Measurements from ENCODE around the gene HS6ST1.
"Not testable (repeated sequence)": the region's sequence is repeated elsewhere in the genome, so short reads cannot be mapped to it uniquely, and the experiment has no call there.

HS6ST1 gene

GRCh38 chr2:128280901-128281321, 37.8 kb downstream of the HS6ST1 start:
- peak; percentile 15 for DNase-seq

GRCh38 chr2:128280158-128280871, 38.4 kb downstream of the HS6ST1 start:
- no peak for DNase-seq

- no peak for DNase-seq
These were observed 38.9 kb downstream of the HS6ST1 start for GRCh38 chr2:128279786-128280157.

- no peak for DNase-seq
These were observed 39.7 kb downstream of the HS6ST1 start for GRCh38 chr2:128279009-128279408.

DNA sequence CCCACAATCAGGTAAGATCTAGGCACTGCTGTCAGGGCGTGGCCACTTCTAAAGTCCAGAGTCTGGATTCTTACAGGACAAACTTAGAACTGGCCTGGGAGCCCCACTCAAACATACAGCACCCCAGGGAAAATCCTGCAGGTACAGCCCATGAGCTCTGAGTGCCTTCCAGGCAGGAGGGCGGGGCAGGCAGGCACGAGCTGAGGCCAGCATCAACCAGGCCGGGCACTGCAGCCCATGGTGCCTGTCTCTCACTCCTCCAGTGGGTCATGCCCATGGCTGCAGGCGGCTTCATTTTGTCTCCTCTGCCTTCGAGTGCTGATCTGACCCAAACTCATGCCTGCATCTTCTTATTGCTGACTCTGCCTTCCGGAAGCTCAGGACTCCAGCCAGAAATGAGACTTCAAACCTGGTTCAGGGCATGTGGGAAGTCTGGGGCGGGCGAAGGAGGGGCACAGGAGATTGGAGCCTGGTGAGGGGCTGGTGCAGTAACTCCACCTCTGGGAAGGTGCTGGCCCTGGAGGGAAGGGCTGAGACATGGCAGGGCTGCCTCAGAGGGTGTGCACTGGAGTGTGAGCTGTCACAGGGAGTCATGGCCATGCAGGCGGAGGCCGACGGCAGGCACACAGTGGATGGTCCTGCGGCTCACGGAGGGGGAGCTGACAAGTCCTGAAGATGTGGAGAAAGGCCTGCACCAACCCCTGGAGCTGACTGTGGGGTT, 40.5 kb downstream of the HS6ST1 start:
- no peak for DNase-seq

- no peak for DNase-seq
These were observed 41.6 kb downstream of the HS6ST1 start for GRCh38 chr2:128276878-128277675.

- DNase-seq: no peak
These were observed 43.1 kb downstream of the HS6ST1 start for GRCh38 chr2:128275498-128276045.

GRCh38 chr2:128274218-128274617, 44.5 kb downstream of the HS6ST1 start:
- DNase-seq: no peak

DNA sequence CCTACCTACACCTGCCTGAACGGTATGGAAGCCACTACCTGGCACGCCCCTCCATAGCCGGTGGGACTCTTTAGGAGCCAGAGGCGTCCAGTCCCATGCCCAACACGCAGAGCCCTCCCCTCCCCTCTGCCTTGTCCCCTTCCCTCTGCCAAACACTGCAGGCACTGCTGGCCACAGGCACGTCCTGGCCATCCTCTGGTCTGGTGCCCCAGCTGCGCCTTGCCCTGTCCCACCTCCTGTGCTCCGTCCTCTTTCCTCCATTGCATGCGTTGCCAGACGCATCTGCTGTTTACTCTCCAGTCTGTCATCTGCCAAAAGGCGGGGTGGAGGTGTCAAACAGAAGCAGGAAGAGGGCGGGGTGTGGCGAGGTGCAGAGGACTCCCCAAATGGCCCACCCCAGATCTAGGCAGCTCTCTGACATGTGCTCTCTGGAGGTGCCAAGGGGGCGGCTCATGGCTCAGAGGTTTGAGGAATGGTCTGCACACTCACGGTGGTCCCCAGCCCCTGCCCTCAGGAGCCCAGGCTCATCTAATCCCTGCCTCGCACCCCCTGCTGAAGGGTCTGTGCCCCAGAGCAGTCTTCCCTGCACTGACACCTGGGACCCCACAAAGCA, 45.1 kb downstream of the HS6ST1 start:
- no peak for DNase-seq

DNA sequence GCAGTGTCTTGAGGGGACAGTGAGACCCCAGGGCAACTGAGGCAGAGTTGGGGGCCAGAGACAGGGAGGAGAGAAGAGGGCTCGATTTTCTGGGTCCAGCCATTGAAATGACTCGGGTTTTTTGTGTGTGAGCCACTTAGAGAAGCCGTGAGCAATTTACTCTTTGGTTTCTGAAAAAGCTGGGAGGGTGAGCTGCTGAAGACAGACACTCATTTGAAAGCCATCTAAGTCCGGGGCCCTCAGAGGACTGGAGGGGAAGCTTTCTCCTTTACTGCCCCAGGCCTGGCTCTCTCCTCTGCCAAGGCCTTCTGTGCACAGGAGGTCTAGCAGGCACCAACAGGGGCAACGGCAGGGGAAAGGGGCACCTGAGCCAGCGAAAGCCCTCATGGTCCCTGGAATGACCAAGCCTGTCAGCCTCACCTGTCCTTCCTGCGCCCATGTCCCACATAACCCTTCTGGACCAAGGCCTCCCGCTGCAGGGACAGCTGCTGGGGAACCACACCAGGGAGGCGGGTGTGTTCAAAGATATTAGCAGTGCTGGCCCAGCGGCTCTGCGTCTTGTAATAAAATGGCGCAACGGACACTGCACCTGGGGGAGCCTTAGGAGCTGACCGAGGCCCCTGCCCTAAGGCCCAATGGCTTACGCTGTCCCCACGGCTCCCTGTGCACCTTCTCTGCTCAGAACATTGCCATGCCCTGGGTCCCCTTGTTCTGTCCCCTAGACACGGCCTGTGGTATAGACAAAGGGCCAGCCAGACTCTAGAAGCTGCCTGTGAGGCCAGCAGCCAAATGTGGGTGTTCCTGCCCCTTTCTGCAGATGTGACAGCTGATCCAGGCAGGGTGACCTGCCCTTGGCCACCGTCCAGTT, 45.8 kb downstream of the HS6ST1 start:
- DNase-seq: no peak

GRCh38 chr2:128271911-128272600, 46.6 kb downstream of the HS6ST1 start:
- no peak for DNase-seq

- no peak for DNase-seq
These were observed 47.1 kb downstream of the HS6ST1 start for GRCh38 chr2:128271597-128271910.

- DNase-seq: no peak
These were observed 47.7 kb downstream of the HS6ST1 start for GRCh38 chr2:128270672-128271596.

DNA sequence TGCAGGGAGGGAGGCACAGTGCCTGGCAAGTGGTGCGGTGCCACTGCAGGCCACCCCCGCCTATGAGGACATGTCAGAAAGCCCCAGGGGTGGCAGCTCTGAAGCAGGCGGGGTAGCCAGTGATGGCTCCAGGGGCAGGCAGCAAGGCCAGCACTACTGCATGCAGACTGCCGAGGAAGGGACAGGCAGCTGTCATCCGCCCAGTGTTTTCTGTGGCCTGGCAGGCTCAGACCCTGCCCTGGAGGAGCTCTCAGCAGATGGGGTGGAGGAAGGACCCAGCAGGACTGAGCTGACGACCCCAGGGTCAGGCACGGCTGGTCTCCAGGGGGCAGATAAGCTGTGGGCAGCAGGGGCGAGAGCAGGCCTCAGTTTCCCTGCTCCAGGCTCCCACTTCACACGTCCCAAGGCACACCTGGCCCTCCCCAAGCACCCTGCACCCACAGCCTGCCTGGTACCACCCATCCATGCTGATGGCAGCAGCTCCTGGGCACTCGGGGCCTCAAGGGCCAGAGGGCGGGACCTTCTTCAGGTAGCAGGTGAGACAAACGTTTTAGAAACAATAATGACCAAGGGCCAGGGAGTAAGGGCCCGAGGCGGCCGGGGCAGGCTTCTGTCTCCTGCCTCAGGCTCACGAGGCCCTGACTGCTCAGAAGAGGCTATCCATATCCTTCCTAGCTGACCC, 48.5 kb downstream of the HS6ST1 start:
- DNase-seq: no peak

DNA sequence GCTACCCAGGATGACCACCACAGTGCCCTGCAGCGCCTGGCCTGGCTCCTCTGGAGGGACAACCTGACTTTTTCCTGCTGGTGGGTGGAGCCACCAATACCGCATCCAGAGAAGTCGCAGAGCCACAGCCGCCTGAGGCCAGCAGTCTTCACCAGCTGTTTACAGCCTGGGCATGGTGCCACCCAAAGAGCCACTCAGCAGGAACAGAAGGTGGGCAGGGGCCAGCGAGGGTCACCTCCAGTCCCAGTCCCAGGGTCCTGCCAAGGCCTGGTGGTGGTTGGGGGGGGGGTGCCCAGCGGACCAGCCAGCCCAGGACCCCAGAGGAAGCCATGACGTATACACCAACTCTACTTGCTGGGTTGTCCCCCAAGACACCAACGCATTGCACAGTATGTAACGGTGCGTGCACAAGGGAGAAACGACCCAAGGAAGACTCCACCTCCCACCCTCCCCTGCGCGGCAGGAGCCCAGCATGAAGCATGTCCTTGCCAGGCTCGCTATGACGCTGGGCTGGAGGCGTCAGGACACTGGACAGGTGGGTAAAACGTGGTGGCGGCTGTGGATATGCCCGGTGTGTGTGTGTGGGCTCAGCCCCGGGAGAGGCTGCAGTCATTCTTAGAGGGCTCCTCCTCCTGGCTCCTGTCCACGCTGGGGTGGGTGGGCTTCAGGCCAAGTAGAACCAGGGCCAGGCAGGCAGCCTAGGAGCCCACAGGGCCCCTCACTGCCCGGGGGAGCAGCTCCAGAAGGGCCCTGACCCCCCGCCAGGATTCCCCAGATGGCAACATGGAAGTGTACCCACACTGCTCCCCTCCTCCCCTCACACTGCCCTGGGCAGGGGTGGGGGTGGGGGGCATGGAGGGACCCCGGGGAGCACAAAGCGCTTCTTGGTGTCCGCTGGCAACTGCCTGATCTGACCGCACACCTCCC, 49.3 kb downstream of the HS6ST1 start:
- no peak for DNase-seq

GRCh38 chr2:128268611-128269010, 50.1 kb downstream of the HS6ST1 start:
- not testable (repeated sequence) for DNase-seq

DNA sequence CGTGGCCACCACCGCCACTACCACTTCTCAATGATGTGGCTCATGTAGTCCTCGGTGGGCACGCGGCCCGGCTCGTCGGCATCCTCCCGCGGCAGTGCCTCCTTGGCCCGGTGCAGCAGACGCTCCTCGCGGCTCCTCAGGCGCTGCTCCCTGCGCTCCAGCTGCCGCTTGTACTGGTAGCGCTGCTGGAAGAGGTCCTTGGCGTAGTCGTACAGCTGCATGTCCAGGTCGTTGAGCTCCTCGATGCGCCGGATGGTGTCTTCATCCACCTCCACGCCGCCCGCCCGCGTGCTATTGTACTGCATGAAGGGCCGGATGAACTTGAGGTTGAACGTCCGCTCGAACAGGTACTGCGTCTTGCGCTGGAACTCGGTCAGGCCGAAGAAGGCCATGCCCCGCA, 50.5 kb downstream of the HS6ST1 start:
- DNase-seq: not testable (repeated sequence)

GRCh38 chr2:128267649-128268048, 51.0 kb downstream of the HS6ST1 start:
- not testable (repeated sequence) for DNase-seq

GRCh38 chr2:128267197-128267596, 51.5 kb downstream of the HS6ST1 start:
- DNase-seq: not testable (repeated sequence)
